GM18517 (cell line): Measurements from ENCODE around the gene B3GNT9.

Experiments used
- ATAC-seq: cut with Tn5 transposase; IDR thresholded peaks from one replicate; pipeline ENCODE4 v1.9.1; 2021; ENCODE audit warnings: mild to moderate bottlenecking, moderate library complexity; ENCODE audit not compliant: unreplicated experiment

Gene B3GNT9

DNA sequence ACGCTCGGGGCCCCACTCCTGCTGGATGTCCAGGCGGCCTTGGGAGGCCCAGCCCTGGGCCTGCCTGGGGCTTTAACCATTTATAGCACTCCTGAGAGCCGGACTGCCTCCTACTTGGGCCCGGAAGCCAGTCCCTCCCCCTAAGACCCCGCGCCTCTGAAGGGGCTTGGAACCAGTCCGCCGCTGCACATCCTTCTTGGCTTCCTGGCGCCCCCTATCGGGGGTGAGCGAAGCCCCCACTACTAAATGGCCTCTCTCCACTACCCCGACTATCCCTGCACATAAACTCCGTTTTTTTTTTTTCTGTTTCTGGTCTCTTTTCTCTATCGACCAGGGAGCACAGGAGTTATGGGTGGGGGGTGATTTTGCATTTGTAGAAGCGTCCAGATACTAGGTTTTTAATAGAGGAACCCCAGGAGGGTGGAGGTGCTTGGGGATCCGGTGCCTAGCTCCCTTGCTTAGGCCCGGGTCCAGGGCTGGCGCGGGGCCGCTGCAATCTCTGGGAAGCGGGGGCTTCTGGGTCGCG, 18.9 kb upstream of the B3GNT9 start:
- ATAC-seq, result no peak

DNA sequence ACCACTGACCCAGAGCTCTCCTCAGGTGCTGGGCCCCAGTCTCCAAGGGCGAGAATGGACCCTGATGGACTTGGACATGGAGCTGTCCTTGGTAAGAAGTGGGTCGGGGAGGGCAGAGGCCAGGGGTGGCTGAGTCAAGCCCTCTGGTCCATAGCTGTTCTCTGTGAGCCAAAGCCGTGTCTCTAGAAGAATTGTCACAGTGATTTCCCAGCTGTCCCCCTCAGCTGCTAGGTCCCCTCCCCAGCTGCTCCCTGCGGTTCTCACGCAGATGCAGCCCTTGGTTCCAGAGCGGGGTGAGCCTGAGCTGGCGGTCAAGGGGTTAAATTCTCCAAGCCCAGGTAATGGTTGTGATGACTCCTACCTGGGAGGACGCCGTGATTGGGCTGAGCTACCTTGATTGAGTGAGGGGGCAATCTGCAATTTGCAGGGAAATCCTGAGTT, 18.2 kb upstream of the B3GNT9 start:
- ATAC-seq, result no peak

DNA sequence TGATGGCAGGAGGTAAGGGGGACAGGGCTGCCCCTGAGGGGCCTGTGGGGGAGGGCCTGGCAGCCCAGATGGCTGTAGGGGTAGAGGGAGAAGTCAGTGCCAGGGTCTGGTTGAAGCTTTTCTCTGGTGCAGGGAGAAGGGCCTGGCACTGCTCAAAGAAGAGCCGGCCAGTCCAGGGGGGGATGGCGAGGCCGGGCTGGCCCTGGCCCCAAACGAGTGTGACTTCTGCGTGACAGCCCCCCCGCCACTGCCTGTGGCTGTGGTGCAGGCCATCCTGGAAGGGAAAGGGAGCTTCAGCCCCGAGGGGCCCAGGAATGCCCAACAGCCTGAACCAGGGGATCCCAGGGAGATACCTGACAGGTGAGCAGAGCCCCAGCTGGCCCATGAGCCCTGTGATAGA, 16.8 kb upstream of the B3GNT9 start:
- ATAC-seq, result no peak

DNA sequence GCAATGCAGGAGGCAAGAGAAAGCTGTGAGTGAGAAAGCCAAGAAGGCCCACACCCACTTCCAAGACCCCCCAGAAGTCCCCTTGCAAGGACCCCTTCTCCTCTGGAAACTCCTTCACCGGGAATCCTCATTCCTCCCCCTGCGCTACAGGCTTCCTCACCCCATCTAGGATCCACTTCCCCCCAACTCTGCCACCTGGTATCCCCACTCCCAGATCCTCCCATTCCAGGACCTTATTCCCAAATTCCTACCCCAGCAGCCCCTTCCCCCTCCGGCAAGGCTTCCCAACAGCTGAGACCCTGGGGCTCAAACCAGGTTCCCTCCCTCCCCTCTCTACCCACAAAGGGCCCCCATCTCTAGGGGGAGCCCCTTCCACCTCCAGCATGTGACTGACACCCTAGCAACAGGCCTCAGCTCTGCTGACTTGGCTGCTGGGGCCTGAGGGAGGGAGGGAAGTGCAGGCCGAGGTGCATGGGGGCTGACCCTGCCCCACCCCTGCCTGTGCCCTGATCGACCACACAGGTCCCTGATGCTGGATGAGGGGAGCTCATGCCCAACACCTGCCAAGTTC, 15.9 kb upstream of the B3GNT9 start:
- no peak for ATAC-seq

DNA sequence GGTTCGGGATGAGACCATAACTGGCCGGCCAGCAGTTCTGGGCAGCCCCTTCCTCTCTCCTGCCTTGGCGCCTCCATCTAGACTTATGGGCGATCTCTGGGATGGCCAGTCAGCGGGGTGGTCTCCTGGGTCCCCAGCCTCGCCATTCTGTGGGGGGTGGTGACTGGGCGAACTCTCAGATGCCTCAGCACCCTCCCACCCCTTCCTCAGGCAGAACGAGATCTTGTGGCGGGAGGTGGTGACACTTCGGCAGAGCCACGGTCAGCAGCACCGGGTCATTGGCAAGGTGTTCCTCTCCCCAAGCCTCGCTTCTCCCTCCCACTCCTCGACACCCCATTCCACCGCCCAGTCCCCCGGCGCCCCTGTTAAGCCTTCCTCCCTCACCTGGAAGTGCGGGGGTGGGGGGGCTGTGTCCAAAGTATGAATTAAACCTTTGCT, 15.3 kb upstream of the B3GNT9 start:
- no peak for ATAC-seq

DNA sequence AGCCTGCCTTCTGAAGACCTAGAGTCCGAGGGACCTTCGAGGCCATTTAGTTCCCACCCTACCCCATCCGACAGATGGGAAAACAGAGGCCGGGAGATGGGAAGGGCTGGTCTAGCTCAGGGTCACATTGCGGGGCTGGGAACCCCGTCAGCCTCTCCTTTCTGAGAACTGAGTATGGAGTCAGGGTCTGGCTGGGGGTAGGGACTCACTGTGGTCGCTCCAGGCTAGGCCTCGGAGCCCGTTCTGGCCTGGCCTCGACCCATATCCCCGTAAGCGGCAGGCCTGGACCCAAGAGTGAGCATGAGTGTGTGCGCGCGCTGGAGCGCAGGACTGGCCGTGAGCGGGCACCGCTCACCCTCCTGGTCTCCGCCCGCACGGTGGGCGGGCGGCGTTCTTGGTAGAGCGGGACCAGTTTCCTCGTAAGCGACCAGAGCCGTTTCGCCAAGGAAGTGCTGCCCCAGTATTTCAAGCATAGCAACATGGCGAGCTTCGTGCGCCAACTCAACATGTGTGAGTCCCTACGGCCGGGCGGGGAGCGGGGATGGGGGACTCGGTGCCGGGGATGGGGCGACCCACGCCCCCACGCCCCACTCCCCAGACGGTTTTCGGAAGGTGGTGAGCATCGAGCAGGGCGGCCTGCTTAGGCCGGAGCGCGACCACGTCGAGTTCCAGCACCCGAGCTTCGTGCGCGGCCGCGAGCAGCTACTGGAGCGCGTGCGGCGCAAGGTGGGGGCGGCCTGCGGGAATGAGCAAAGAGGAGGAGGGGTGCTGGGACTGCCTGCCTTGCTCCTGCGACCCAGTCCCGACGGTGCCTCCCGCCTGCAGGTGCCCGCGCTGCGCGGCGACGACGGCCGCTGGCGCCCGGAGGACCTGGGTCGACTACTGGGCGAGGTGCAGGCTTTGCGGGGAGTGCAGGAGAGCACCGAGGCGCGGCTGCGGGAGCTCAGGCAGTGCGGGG, 14.6 kb upstream of the B3GNT9 start:
- ATAC-seq, result no peak

DNA sequence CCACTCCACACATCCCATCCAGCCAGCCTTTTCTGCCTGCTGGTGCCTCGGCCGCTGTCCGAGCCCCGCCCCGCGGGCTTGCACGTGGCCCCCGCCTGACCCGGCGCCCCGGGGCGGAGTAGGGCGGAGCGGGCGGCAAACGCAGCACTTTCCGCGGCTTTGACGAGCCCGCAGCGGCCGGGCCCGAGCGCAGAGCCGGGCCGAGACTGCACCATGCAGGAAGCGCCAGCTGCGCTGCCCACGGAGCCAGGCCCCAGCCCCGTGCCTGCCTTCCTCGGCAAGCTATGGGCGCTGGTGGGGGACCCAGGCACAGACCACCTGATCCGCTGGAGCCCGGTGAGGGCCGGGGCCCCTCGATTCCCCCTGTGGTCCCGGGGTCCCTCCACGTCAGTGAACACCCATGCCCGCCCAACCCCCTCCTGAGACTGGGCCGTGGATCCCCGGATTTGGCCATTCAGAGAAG, 13.8 kb upstream of the B3GNT9 start, which contains the start of gene HSF4:
TSS of gene HSF4 (plus strand) at position 147 of the 463 bp plus-strand sequence. CDS start at position 214, 67 bp downstream.
- no peak for ATAC-seq

DNA sequence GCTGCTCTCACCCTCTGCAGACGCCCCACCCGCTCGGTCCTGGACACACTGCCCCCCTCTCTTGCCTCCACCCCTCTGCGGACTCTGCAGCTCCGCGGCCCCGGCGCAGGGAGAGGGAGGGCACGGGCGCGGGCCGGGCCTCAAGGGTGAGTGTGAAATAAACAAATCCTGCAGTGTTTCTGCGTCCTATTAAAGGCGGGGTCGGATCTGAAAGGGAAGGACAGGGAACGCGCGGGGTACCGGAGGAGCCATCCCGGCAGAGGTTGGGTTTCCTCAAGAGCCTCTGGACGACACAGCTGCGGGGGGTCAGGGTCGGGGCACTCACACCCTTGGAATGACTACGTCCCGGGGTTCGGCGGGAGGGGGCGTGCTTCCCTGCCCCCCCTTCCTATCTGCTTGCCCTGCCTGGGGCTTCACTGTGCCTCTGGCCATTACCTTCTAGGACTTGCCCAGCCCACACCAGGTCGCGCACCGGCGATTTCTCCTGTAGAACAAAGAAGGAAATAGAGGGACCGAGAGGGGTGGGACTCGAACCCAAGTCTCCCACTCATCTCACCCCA, 13.3 kb upstream of the B3GNT9 start:
- no peak for ATAC-seq

DNA sequence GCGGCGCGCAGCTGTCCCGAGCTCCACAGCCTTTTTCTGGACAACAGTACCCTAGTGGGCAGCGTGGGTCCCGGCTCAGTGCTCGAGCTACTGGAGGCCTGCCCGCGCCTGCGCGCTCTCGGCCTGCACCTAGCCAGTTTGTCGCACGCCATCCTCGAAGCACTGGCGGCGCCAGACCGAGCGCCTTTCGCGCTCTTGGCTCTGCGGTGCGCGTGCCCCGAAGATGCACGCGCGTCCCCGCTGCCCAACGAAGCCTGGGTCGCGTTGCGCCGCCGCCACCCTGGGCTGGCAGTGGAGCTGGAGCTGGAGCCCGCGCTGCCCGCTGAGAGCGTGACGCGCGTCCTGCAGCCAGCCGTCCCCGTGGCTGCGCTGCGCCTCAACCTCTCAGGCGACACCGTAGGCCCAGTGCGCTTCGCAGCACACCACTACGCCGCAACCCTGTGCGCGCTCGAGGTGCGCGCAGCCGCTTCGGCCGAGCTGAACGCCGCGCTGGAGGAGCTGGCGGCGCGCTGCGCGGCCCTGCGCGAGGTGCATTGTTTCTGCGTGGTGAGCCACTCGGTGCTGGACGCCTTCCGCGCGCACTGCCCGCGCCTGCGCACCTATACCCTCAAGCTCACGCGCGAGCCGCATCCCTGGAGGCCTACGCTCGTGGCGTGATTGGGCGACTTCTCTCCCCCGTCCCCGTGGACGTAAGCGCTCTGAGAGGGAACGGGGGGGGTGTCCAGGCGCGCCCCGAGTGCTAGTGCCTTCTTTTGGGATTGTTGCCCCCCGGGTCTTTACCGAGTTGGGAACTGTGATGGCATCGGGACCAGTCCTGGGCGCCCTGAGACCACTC, 12.6 kb upstream of the B3GNT9 start:
- ATAC-seq, result no peak

DNA sequence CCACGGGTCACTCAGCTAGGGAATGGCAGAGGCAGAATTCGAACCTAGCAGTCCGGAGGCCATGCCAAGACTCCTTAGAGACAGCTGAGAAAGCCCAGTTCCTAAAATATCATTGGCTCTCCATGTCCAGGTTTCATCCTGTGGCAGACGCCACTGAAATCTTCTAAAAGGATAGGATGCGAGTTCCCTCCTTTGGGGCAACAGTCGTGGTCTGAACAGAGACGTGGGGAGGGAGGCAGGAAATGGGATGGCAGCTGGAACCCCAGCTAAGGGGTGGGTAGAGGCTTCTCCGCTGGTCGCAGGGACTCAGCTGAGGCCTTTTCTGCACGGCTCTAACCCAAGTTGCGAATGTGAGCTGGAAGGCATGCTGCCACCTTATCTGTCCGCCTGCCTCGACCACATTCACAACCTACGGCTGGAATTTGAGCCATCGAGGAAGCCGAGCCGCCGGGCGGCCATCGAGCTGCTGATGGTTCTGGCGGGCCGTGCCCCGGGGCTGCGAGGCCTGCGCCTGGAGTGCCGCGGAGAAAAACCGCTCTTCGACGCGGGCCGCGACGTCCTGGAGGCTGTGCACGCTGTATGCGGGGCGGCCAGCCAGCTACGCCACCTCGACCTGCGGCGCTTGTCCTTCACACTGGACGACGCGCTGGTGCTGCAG, 11.8 kb upstream of the B3GNT9 start:
- ATAC-seq, result no peak

DNA sequence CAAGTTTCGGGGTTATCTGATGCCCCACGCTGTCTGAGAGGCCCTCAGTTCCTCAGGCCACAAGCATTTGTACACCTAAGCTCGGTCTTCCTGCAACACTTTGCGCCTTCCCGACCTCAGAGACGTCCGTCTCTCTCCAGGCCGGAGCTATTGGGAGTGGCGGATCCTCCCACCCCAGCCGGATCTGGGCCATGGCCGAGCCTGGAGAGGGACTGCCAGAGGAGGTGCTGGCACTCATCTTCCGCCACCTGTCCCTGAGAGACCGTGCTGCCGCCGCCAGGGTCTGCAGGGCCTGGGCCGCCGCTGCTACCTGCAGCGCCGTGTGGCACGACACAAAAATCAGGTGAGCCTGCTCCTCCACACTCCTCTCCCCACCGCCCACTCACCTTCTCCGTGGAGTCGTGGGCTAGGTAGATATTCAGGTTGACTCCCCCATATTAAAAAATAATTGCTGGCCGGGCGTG, 10.8 kb upstream of the B3GNT9 start:
- no peak for ATAC-seq

DNA sequence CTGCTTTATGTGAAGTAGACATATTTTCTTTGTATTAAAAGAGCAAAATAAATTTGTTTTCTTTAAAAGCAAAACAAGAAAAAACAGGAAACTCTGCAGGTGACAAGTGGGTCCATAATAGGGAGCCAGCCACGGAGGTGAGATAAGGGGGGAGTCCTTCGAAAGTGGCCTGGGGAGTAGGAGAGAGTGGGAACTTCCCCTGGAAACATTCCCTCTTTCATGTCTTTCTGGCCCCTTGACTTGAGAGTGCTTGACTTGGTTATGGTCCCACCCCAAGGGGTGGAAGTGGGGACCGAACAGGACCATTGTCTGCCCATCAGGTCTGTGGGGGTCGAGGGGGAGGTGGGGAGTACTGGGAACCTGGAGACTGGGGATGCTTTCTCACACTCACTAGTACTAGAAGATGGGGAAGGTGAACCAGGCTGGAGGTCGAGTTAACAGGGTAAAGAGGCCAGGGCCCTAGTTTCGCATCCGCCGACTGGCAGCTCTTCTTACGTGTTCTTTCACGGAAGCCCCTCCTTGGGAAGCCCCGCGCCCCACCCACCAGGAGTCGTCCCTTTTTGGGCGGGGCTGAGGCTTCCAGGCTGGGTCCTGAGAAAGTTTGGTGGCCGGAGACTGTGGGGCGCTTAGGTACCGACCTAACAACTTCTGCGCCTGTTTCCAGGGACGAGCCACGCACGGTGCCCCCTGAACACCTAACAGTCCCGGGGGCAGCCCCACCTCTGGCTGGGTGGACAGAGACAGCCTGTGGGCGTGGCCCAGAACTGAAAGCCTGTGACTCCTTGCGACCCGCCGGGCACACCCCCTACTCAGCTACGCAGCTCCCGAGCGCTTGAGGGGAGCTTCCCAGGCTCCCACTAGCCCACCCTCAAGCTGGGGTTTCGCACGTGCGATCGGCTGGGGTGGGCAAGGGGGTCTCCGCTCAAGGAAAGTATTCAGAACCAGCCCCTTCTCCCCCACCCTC, 8.1 kb upstream of the B3GNT9 start:
- ATAC-seq, result peak; percentile 40

DNA sequence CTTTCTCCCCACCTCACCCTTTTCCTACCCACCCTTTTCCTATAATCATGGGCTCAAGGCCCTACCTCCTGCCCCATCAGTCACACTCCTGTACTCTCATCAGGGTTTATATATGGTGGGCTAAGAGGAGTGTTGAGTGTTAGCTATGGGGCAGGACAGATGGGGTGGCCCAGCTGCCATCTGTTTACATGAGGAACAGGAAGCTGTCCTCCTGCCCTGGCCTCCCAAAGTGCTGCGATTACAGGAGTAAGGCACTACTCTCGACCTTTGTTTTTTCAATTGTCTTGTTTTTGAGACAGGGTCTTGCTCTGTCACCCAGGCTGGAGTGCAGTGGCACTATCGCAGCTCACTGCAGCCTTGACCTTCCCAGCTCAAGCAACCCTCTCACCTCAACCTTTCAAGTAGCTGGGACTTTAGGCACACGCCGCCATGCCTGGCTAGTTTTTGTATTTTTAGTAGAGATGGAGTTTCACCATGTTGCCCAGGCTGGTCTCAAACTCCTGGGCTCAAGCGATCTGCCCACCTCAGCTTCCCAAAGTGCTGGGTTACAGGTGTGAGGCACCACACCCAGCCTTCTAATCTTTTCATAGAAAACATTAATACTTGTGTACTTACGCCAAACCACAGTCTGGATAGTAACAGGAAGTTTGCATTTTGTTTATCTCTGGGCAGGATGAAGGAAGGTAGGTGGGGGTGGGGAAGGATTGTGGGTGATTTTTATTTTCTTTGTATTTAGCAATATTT, 7.3 kb upstream of the B3GNT9 start:
- no peak for ATAC-seq

DNA sequence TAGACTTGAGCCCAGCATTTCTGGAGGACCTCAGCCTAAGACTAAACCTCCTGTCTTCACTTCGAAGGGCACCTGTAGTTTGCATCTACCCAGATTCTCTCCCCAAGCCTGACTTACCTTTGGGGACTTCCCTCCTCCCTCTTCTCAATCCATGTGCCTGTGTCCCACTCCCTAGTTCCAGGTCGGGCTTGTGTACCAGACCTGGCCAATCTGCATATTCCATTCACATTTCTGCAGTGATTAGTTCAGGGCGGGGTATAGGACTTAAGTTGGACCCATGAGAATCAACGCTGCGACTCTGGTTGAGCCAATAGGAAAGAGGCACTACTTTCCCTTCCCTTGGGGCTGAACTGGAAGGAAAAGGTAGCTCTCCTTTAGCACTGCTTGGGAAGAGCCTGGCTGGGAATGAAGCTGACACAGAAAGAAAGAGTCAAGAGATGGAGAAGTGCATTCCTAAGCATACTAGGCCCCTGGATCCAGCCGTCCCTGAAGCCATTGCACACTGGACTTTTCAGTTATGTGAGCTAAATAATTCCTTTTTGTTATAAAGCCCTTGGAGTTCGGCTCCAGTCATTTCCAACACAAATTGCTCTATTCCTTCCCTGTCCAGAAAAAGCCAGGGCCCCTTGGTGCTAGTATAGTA, 6.4 kb upstream of the B3GNT9 start:
- ATAC-seq, result no peak

DNA sequence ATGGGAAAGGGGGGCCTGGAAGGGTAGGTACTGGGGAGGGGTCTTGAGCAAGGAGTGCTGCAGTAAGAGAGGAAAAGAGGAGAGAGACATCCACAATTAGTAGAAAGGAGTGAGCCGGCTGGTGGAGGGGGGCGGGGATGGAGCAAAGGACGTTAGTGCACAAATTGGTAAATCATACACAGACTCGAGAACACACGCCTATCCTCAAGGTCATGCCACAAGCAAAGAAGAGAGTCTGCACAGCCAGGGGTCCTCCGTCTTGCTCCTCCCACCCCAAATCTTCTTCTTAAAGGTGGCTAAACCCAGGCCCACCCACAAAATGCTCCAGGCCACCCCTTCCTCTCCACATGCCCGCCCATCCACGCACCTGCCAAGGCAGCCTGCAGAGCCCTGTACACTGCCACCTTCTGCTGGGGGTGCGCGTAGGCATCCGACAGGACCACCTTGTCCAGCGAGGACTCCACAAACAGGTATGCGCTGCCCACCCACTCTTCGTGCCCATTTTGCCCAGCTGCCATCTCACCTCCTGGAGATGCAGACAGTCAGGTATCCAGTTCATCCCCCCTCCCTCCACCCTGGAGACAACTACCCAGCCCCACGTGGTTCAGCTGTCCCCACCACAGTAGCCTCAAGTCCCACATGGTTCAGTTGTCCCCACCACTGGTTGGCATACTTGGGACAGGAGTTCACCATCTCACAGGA, 5.5 kb upstream of the B3GNT9 start:
- no peak for ATAC-seq

DNA sequence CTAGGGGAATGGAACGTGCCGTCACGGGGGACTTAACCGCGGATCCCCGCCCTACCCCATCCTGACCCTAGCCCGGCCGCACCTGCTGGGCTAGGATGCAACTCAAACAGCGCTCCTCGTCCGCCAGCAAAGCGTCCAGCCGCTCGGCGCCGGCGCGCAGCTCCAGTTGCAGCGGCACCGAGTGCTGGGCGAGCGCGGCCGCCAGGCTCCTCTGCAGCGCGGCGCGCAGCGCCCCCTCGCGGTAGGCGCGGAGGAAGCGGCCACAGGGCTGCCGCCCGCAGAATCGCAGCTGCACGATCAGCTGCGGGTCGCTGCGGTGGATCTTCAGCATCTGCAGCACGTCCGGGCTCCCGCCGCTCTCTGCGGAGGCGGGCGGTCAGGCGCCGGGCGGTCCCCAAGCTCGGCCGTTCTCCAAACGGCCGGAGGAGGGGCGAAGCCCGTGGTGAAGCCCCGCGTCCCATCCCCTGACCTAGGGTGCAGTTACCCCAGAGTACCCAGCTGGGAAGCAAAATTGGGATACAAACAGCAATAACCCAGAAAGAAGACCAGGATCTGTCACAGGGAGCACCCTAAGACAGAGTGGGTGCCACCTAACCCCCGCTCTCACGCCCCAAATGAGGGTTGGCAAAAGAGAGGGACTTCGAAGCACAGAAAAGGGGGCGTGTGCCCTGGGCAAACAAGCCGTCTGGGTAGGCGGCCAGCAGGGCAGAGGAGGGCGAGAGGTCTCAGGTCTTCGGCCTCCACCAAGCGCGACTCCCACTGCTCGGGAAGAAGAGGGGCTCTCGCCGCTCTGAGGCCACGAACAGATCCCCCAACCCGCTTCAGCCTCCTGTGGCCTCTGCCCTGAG, 4.7 kb upstream of the B3GNT9 start:
- ATAC-seq, result no peak
